Upper lobe of right lung (tissue), 1 donor: ENCODE results near the gene LRP1B. TPM values are rescaled to one million over a fixed set of nuclear protein-coding genes. Genes with fewer than 3 reads are reported as not detected.

Experiments used
- ATAC-seq: fragments of 200-7000 bp; cut with Tn5 transposase; one replicate; pipeline ENCODE4 v1.9.1; 2020; ENCODE audit warnings: mild to moderate bottlenecking, moderate library complexity
- DNase-seq: peaks from one replicate; pipeline ENCODE4 v3.0.0-alpha.2; 2020
- H3K27ac ChIP-seq: fragments of 200-600 bp; one replicate; pipeline ENCODE4 v1.8.0; 2022
- H3K27me3 ChIP-seq: fragments of 200-600 bp; one replicate; pipeline ENCODE4 v1.8.0; 2022; ENCODE audit warnings: mild to moderate bottlenecking
- H3K36me3 ChIP-seq: fragments of 200-600 bp; one replicate; pipeline ENCODE4 v1.8.0; 2022
- H3K4me1 ChIP-seq: fragments of 200-600 bp; one replicate; pipeline ENCODE4 v1.8.0; 2022
- H3K4me3 ChIP-seq: fragments of 200-600 bp; one replicate; pipeline ENCODE4 v1.8.0; 2022; ENCODE audit warnings: mild to moderate bottlenecking
- H3K9me3 ChIP-seq: fragments of 200-600 bp; one replicate; pipeline ENCODE4 v1.8.0; 2022
- intact Hi-C: fragments of 100-400 bp; cut with DNase I; formaldehyde crosslinking; loops from one replicate; pipeline ENCODE4 v1.11.0; 2022
- total RNA-seq: library from RNA; stranded (reverse); fragmentation: NEBNext Ultra II Directional; extraction: Animal tissue kit (Norgen Biotek cat#: 25700); gene quantifications from one replicate; pipeline ENCODE4 v1.2.1, GENCODE V29; 2021
- TF ChIP-seq, protein P1 (sequence below): fragments of 200-600 bp; IDR thresholded peaks from one replicate; pipeline ENCODE4 v1.8.0; 2022; ENCODE audit warnings: antibody characterized with exemption
- donor health status: DM: no; HTN: yes; CAD: no; lungs with severe emphysema.

The LRP1B gene
- total RNA-seq, 1 donor from 2014 or later, result 0.12 TPM

DNA sequence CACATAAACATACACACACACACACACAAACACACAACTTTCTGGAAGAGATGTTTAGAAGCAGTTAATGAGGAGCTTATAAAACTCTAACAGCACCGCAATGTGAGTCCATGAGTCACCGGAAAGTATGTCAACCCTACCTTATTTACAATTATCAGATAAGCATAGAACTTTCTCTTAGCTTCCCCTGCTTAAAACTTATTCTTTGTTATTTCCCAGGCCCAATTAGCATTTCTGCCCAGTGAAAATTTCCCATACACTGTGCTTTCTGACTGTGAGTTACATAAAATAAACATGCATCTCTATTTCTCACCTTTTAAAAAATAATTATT lies 737.6 kb downstream of the LRP1B start:
- no peak for ATAC-seq
- H3K27ac ChIP-seq, result no peak overlapping the region
- TF ChIP-seq, protein P1, sequence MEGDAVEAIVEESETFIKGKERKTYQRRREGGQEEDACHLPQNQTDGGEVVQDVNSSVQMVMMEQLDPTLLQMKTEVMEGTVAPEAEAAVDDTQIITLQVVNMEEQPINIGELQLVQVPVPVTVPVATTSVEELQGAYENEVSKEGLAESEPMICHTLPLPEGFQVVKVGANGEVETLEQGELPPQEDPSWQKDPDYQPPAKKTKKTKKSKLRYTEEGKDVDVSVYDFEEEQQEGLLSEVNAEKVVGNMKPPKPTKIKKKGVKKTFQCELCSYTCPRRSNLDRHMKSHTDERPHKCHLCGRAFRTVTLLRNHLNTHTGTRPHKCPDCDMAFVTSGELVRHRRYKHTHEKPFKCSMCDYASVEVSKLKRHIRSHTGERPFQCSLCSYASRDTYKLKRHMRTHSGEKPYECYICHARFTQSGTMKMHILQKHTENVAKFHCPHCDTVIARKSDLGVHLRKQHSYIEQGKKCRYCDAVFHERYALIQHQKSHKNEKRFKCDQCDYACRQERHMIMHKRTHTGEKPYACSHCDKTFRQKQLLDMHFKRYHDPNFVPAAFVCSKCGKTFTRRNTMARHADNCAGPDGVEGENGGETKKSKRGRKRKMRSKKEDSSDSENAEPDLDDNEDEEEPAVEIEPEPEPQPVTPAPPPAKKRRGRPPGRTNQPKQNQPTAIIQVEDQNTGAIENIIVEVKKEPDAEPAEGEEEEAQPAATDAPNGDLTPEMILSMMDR, result no peak

DNA sequence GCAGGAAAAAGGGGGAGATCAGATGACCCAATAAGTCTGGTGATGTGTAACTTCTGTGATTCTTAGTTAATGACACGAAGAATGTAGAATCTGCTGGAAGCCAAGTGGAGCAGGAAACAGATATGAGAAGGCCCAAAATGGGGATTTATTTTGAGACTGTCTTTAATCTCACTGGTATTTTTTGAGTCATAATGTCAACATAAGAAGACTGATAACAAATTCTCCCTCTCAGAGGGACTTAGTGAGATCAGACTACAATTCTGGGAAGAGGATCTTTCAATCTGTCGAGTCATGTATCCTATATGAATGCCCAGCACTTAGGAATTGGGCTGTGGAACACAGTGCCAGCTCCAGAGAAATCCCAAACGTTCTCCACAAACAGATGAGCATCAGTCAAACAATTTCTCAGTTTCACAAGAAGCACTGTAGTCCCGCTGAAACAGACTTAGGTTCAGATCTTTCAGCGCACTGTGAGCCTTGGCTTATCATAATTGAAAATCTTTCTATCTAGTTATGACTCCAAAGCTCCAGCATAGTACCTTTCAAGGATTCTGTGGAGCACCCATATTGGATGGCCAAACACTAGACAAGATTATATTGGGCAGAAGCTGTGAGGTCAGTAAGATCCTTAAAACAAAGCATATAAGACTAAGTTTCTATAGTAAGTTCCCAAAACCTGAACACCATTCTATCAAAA lies 738.2 kb downstream of the LRP1B start:
- Histone ChIP-seq H3K4me3 (no peak overlapping the region), H3K27me3 (no peaks in the 10 kb centered on the region), H3K9me3 (no peaks in the 10 kb centered on the region), H3K36me3 (no peaks in the 10 kb centered on the region), H3K4me1 (no peaks in the 10 kb centered on the region), H3K27ac (no peak overlapping the region)
- intact Hi-C loops, result no loop called here
- TF ChIP-seq, protein P1, result no peak
- ATAC-seq, result no peak
- DNase-seq, result no peak

More for the DNA sequence above, 737.6 kb downstream of the LRP1B start:
- Histone ChIP-seq H3K9me3 (no peaks in the 10 kb centered on the region), H3K4me1 (no peaks in the 10 kb centered on the region), H3K36me3 (no peaks in the 10 kb centered on the region), H3K4me3 (no peak overlapping the region), H3K27me3 (no peaks in the 10 kb centered on the region)
- intact Hi-C loops, result no loop called here
- DNase-seq, result no peak

DNA sequence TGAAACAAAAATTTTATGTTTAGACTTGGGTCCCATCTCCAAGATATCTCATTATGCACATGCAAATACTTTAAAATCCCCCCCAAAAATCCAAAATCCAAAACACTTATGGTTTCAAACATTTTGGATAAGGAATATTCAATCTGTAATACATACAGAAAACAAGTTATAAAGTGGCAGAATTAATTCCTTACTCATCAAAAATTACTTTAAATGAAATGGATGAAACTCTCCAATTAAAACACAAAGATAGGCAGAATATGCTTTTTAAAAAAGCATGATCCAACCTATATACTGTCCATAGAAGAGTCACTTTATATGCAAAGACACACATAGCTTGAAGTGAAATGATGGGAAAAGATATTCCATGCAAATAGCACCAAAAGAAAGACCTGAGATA lies 744.6 kb downstream of the LRP1B start:
- Histone ChIP-seq H3K36me3 (no peaks in the 10 kb centered on the region), H3K27me3 (no peaks in the 10 kb centered on the region), H3K27ac (no peak overlapping the region), H3K4me3 (no peak overlapping the region), H3K9me3 (no peaks in the 10 kb centered on the region), H3K4me1 (no peaks in the 10 kb centered on the region)
- TF ChIP-seq, protein P1, result no peak
- ATAC-seq, result no peak
- intact Hi-C loops, result no loop called here
- DNase-seq, result no peak

DNA sequence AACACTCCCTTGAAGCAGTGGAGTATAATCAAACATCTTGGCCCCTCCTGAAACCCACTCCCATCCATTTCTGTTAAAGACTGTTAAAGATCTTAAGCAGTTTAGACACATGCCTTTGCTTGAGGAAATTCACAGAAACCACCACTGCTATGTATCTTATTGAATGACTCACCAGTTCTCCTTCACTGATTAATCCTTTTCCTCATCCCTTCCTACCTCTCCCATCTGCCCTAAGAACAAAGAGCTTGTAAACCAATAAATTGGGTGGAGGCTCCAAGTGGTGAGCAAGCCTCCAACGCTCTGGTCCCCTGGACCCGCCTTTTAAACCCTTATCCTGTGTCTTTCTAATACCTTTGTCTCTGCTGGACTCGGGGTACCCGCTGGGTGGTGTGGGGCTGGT lies 746.1 kb downstream of the LRP1B start:
- Histone ChIP-seq H3K27ac (no peak overlapping the region), H3K9me3 (no peaks in the 10 kb centered on the region), H3K4me3 (no peak overlapping the region), H3K27me3 (no peaks in the 10 kb centered on the region), H3K4me1 (no peaks in the 10 kb centered on the region), H3K36me3 (no peaks in the 10 kb centered on the region)
- intact Hi-C loops, result no loop called here
- TF ChIP-seq, protein P1, result no peak
- ATAC-seq (no peak), DNase-seq (no peak)

DNA sequence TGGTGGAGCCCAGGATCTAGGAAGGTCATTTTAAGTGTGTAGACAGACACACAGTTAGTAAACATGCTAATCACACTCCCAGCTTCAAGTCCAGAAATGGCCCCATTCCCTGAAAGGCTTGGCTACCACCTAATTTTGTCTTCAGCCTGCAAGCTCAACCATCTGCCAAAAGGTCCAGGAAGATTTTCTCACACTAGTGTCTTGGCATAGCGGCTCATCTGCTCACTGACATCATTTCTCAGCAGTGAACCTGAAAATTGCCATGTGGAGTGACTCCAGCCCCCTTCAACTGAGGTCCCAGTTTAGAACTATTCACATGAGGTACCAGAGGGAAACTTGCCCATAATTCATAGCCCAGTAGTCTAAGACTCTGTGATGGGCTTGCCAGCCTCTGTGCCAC lies 748.9 kb downstream of the LRP1B start:
- no peaks in the 10 kb centered on the region for H3K9me3 ChIP-seq
- H3K27ac ChIP-seq, result no peak overlapping the region
- no peaks in the 10 kb centered on the region for H3K27me3 ChIP-seq
- TF ChIP-seq, protein P1, result no peak
- DNase-seq (no peak), ATAC-seq (no peak)
- intact Hi-C loops, result no loop called here
- H3K4me1 ChIP-seq, result no peaks in the 10 kb centered on the region
- no peak overlapping the region for H3K4me3 ChIP-seq
- H3K36me3 ChIP-seq, result no peaks in the 10 kb centered on the region
